Suprapubic skin (tissue), 4 donors: ENCODE data around the gene BAIAP2L2. TPM values are rescaled to one million over a fixed set of nuclear protein-coding genes. Genes with fewer than 3 reads are reported as not detected.

Experiments used
- DNase-seq, 2 donors: peaks; one replicate each; pipeline ENCODE4 v3.0.0-alpha.2; 2019; ENCODE audit warnings: low spot score in 2 of 2
- H3K27ac ChIP-seq: fragments of 200-600 bp; sonication (generic); one replicate; pipeline ENCODE4 v1.5.1; 2019
- H3K27me3 ChIP-seq: fragments of 200-600 bp; sonication (generic); one replicate; pipeline ENCODE4 v1.5.1; 2019
- H3K36me3 ChIP-seq: fragments of 200-600 bp; sonication (generic); one replicate; pipeline ENCODE4 v1.5.1; 2019
- H3K4me1 ChIP-seq: fragments of 200-600 bp; sonication (generic); one replicate; pipeline ENCODE4 v1.5.1; 2019
- H3K4me3 ChIP-seq: fragments of 200-600 bp; sonication (generic); one replicate; pipeline ENCODE4 v1.5.1; 2019; ENCODE audit warnings: mild to moderate bottlenecking
- H3K9me3 ChIP-seq: fragments of 200-600 bp; sonication (generic); one replicate; pipeline ENCODE4 v1.5.1; 2019
- CTCF ChIP-seq, 2 donors: fragments of 200-600 bp in 1 of 2; fragments of 450-650 bp in 1 of 2; sonication (generic) in 1 of 2; IDR thresholded peaks; one replicate each; pipeline ENCODE4 v1.5.1; 2016 to 2019; ENCODE audit warnings: antibody characterized with exemption in 2 of 2, mild to moderate bottlenecking in 1 of 2, moderate library complexity in 1 of 2
- EP300 ChIP-seq: sonication (generic); formaldehyde crosslinking; IDR thresholded peaks from one replicate; pipeline ENCODE4 v1.6.1; 2017; ENCODE audit warnings: antibody characterized with exemption
- POLR2A ChIP-seq, 2 donors: fragments of 450-650 bp; IDR thresholded peaks; one replicate each; pipeline ENCODE4 v1.6.1; 2017; ENCODE audit warnings: antibody characterized with exemption in 2 of 2, mild to moderate bottlenecking in 2 of 2, moderate library complexity in 2 of 2
- POLR2AphosphoS5 ChIP-seq, 3 donors: sonication (generic); formaldehyde crosslinking; IDR thresholded peaks; one replicate each; pipeline ENCODE4 v1.6.1; 2017; ENCODE audit warnings: antibody characterized with exemption in 3 of 3
- WGBS: methylation state at CpG from one replicate; pipeline ENCODE4 v1.1.5; 2018; 5-methylcytosine and 5-hydroxymethylcytosine counted together
- total RNA-seq, 4 donors: library from RNA; depleted of rRNA; stranded (reverse); fragments of >200 nt; gene quantifications; one replicate each; pipeline ENCODE4 v1.1.0, GENCODE V29; 2016

The BAIAP2L2 gene
- total RNA-seq, 4 donors from 2014 or later, result 0.49 to 1.7 (median 1.6) TPM

DNA sequence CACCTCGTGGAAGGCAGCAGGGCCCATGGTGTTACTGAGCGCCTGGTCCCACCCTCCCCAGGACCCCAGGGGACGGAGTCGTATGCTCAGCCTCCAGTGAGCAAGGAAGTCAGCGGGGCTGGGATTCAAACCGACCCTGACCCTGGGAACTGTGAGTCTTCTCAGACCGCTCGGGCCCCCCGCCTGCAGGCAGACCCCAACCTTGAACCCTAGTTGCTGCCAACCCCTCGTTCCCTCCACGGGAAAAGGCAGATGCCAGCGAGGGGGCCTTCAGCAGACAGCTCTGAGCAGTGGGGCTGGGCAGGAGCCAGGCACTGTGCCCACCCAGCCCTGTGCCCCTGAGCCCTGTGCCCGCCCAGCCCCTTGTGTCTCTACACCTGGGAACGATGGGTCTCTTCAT lies 32.9 kb downstream of the BAIAP2L2 start:
- 87% methylated on average over 9 of the region's 14 CpGs for WGBS
- TF ChIP-seq POLR2AphosphoS5 (IDR thresholded peaks at IDR 0.05), result no peak
- no peak for TF ChIP-seq POLR2A (IDR thresholded peaks at IDR 0.05)
- TF ChIP-seq CTCF (IDR thresholded peaks at IDR 0.05), result no peak
- no peak for TF ChIP-seq EP300

DNA sequence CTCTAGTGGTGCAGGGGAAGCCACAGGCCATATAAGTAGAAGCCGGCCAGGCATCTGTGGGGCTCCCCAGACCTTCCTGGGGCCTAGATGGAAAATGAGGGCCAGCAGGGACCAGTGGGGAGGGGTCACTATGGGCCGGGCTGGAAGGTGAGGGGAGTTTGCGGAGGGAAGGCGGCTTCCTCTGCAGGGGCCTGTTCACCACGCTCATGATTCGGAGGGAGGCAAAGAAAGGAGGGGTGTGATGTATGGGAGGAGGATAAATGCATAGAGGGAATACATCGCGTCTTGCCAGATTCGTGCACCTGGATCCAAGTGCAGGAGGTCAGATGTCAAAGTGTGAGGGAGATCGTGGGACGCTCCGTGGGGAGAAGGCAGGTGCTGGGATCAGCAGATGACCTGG lies 33.4 kb downstream of the BAIAP2L2 start:
- Histone ChIP-seq H3K9me3 (no peaks in the 10 kb centered on the region), H3K27me3 (peaks cover 9% of the 10 kb centered on the region), H3K36me3 (peaks cover 36% of the 10 kb centered on the region), H3K4me3 (no peak overlapping the region), H3K4me1 (peaks cover 18% of the 10 kb centered on the region), H3K27ac (no peak overlapping the region)
- no peak for DNase-seq
- WGBS, result 79% methylated on average over 12 of the region's 12 CpGs
- TF ChIP-seq POLR2AphosphoS5 (IDR thresholded peaks at IDR 0.05), result no peak

More for the DNA sequence above, 32.9 kb downstream of the BAIAP2L2 start:
- H3K27me3 ChIP-seq, result peaks cover 14% of the 10 kb centered on the region
- H3K4me3 ChIP-seq, result no peak overlapping the region
- DNase-seq, result no peak
- peaks cover 31% of the 10 kb centered on the region for H3K36me3 ChIP-seq
- H3K27ac ChIP-seq, result no peak overlapping the region
- H3K4me1 ChIP-seq, result peaks cover 23% of the 10 kb centered on the region
- no peaks in the 10 kb centered on the region for H3K9me3 ChIP-seq

DNA sequence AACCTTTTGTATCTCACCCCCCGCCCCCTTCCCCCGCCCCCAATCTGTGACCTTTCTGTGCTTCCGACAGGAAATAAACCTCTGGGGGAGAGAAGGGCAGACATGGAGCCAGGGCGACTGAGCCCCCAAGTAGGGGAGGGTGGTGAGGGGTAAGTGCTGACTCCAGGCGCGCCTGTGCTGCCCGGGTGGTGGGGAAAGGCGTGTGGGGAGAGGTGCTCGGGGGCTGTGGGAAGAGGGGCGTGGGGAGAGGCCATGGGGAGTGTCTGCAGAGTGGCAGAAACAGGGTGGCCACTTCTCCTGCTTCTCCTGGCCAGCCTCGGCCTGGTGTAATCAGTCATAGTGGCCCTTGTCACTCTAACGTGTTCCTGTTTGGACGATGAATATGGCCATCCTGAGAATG lies 34.5 kb downstream of the BAIAP2L2 start:
- Histone ChIP-seq H3K4me1 (peaks cover 7% of the 10 kb centered on the region), H3K9me3 (no peaks in the 10 kb centered on the region), H3K36me3 (peaks cover 47% of the 10 kb centered on the region), H3K4me3 (no peak overlapping the region), H3K27ac (no peak overlapping the region), H3K27me3 (no peaks in the 10 kb centered on the region)
- TF ChIP-seq EP300 (no peak), POLR2AphosphoS5 (IDR thresholded peaks at IDR 0.05) (no peak), CTCF (IDR thresholded peaks at IDR 0.05) (no peak), POLR2A (IDR thresholded peaks at IDR 0.05) (no peak)
- no peak for DNase-seq
- 90% methylated on average over 13 of the region's 13 CpGs for WGBS

DNA sequence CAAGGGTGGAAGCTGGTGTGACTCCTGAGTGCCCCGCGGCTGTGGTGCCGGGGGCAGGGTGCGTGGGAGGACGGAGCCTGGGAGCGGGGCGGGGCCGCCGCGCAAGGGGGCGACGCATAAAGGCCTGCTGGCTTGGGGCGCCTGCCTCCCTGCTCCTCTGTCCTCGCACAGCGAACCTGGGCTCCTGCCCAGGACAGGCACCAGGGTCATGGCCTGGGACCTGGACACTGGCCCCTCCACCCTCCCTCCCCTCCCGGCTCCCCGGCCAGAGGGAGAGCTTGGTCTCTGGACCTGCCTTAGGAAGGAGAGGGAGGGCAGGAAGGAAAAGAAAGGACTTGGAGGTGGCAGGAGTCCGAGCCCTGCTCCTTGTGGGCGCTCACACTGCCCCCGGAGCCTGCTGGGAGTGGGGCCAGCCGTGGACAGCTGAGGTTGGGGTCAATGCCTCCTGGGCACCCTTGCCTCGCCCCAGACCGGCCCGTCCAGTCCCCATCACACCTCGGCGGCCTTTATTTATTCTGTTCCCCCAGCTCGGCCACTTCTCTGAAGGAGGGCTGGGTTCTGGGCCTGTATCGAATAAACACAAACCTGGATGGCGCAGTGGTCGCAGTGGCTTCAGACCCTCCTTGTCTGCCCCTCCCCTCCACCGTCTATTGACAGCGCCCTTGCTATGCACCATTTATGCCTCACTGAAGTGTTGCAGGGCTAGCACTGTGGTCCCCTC lies 35.2 kb downstream of the BAIAP2L2 start:
- DNase-seq, result no peak
- peaks cover 53% of the 10 kb centered on the region for H3K36me3 ChIP-seq
- no peak overlapping the region for H3K27ac ChIP-seq
- 96% methylated on average over 24 of the region's 32 CpGs for WGBS
- H3K9me3 ChIP-seq, result no peaks in the 10 kb centered on the region
- H3K27me3 ChIP-seq, result no peaks in the 10 kb centered on the region
- no peak overlapping the region for H3K4me3 ChIP-seq
- H3K4me1 ChIP-seq, result no peaks in the 10 kb centered on the region
- TF ChIP-seq CTCF (IDR thresholded peaks at IDR 0.05), result no peak
- TF ChIP-seq POLR2A (IDR thresholded peaks at IDR 0.05), result no peak
- no peak for TF ChIP-seq EP300
- TF ChIP-seq POLR2AphosphoS5 (IDR thresholded peaks at IDR 0.05), result no peak

- WGBS, result 83% methylated on average over 30 of the region's 47 CpGs
- DNase-seq, result no peak
- Histone ChIP-seq H3K4me1 (no peaks in the 10 kb centered on the region), H3K27ac (no peak overlapping the region), H3K9me3 (no peaks in the 10 kb centered on the region), H3K36me3 (peaks cover 59% of the 10 kb centered on the region), H3K4me3 (no peak overlapping the region), H3K27me3 (no peaks in the 10 kb centered on the region)
- TF ChIP-seq POLR2AphosphoS5 (IDR thresholded peaks at IDR 0.05), result no peak
- peak in 1 of 2 donors; percentile 42 for TF ChIP-seq CTCF (IDR thresholded peaks at IDR 0.05)
These were observed 36.0 kb downstream of the BAIAP2L2 start for GRCh38 chr22:38074181-38075104.
